GM21717 (cell line): Measurements from ENCODE around the gene KCNJ18.
"Not testable (repeated sequence)": the region's sequence is repeated elsewhere in the genome, so short reads cannot be mapped to it uniquely, and the experiment has no call there.

ENCODE experiments used
- ATAC-seq: cut with Tn5 transposase; IDR thresholded peaks from one replicate; pipeline ENCODE4 v1.9.1; 2021; ENCODE audit warnings: mild to moderate bottlenecking, moderate library complexity; ENCODE audit not compliant: unreplicated experiment

Gene KCNJ18

GRCh38 chr17:21720566-21720965 lies 28.2 kb downstream of the KCNJ18 start:
- not testable (repeated sequence) for ATAC-seq

DNA sequence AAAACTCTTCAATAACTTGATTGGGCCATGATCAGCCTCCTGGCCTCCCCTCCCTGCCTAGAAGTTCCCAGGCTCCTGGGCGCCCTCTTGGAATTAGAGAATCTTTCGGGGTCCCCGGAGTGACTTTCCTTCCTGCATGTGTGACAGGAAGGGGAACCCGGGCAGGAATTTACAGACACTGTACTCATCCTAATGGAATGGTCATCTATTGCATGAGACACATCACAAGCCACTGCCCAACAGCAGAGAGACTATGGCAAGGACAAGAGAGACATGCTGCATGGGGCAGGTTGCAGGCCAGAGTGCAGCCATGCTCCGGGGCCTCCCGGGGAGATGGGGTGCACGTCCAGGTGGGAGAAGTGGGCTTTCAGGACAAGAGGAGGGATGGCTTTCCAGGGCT lies 29.9 kb downstream of the KCNJ18 start:
- not testable (repeated sequence) for ATAC-seq

DNA sequence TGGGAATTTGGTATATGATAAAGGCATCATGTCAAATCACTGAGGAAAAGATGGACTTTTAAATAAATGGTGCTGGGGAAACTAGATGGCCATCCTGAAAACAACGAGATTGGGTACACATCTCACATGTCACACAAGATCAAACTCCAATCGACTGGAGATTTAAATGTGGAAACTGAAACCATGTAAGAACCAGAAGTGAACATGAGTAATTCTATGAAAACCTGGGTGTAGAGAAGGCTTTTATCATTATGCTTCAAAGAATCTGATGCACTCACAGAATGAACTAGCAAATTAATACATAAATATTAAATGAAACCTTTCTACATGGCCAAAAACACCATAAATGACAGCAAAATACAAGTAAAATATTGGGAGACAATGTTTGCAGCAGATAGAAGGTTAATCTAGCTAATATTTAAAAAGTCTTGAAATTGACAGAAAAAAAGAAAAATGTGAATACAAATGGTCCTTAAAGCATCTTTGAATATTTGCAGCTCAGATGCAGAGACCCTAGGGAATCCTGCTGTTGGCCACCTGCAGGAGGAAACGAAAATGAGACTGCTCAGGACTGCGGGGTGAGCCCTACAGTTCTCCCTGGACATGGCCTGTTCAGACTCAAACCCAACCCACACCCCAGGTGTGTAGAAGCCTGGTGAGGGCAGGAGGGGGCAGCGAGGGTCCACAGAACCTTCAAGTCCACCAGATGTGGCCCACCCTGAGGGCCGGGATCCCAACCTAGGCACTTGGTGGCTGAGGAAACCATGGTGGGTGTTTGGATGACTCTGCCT lies 32.1 kb downstream of the KCNJ18 start:
- ATAC-seq: not testable (repeated sequence)

DNA sequence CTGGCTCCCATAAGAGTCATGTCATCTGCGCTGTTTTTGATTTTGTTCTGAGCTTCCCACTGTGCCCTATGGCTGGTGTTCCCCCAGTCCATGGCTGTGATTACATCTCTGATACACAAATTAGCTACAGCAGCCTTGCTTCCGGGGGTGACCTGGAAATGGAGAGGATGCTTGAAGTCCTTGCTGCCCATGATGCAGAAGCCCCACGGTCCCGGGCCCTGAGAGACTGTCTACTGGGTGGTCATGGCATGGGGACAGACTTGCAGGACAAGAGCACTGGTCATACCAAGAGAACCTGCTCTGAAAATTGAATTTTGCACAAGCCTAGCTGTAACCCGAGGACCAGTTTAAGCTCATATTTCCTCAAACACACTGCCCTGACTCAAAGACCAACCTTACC lies 38.8 kb downstream of the KCNJ18 start:
- ATAC-seq: not testable (repeated sequence)

GRCh38 chr17:21733931-21734330 lies 41.6 kb downstream of the KCNJ18 start:
- ATAC-seq: not testable (repeated sequence)

GRCh38 chr17:21735814-21736213 lies 43.5 kb downstream of the KCNJ18 start:
- not testable (repeated sequence) for ATAC-seq

DNA sequence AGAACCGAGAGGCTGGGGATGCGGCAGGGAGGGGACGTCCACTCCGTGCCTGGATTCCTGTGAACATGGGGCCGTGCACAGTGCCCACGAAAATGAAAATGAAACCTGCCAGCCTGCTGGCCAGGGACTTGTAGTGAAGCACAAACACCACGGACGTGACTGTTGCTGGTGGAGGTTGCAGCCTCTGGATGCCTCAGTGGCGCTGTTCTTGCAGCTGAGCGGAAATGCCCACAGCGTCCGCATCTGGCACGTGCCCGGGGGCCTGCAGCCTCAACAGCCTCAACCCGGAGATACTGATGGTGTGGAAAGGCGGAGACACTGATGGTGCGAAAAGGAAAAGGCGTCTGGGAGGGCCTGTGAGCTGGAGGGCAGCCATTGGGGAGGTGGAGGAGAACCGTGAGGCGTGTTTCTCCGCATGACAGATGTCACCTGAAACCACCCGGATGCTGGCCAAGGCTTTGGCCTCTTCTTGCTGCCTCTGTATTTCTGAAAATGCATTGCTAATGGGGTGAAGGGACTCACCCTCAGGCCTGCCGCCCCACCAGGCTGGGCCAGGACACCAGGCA lies 44.8 kb downstream of the KCNJ18 start:
- ATAC-seq: not testable (repeated sequence)

DNA sequence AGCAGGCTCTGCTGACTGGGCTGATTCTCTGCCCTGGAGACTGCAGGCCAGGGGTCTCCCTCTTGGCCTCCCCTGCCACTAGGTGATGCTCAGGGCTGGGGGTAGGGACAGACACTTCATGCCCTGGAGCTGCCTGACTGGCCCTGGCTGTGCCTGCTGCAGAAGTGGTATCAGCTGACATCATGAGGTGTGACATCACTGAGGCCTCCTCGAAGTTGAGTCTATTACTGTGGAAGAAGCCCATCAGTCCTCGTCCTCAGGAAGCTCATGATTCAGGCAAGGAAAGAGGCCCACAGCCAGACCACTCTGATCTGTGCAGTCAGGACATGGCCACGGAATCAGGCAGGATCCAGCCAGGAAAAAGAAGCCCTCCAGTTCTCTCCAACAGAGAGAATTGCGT lies 45.9 kb downstream of the KCNJ18 start:
- ATAC-seq: not testable (repeated sequence)

DNA sequence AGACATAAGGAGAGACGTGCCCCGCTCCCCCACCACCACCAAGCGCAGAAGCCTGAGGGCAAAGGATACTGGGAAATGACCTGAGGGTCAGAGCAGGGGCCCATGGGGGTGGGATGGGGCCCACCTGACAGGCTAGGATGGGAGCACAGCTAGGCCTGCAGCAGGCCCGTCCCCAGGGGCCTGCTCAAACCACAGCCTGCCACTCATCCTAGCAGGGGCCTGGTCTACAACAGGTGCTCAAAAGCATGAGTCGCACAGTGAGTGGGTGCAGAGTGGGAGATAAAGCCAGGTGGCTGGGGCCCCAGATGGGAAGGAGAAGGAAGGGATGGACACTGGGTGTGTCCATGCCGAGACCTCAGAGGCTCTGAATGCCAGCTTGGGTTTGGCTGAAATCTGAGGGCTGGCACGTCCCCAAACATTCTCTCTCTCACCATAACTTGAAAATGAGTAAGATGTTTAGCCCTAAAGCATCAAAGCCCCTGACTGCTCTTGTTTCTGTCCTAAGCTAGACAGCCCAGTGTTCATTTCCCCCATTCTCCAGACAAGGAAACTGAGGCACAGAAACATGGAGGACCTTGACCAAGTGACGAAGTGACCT lies 46.7 kb downstream of the KCNJ18 start:
- not testable (repeated sequence) for ATAC-seq

DNA sequence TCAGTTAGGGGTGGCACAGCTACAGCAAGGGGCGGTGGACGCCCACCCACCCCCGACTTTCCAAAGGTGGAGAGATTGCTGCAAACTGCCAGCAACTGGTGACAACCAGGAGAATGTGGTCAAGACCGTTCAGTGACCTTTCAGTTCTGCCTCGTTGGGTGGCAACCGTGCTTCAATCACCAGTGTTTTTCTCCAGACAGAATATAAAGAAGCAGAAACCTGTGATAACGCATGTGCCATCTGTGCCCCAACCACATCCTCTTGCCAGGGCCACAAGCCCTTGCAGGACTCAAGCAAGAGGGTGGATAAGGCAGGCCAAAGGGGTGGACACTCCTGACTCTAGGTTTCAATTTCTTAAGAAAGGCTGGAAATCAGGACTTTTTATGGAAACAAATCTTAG lies 47.2 kb downstream of the KCNJ18 start:
- ATAC-seq: not testable (repeated sequence)

- not testable (repeated sequence) for ATAC-seq
Measured at GRCh38 chr17:21740836-21741235, 48.5 kb downstream of the KCNJ18 start.

DNA sequence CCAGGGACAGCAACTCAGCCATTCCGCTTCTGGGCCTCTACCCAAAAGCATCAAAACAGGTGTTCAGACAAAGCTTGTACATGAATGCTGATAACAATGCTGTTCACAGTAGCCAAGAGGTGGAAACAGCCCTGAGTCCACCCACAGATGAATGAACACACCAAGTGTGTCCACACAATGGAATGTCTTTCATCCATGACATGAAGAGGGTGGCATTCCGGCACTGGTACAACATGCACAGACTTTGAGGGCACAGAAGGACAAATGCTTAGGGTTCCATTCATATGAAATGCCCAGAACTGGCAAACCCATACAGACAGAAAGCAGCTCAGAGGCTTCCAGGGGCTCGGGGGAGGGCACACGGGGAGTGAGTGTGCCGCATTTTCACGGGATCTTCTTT lies 49.2 kb downstream of the KCNJ18 start:
- ATAC-seq: not testable (repeated sequence)

- ATAC-seq: no peak
Measured at GRCh38 chr17:21742326-21742725, 50.0 kb downstream of the KCNJ18 start.

DNA sequence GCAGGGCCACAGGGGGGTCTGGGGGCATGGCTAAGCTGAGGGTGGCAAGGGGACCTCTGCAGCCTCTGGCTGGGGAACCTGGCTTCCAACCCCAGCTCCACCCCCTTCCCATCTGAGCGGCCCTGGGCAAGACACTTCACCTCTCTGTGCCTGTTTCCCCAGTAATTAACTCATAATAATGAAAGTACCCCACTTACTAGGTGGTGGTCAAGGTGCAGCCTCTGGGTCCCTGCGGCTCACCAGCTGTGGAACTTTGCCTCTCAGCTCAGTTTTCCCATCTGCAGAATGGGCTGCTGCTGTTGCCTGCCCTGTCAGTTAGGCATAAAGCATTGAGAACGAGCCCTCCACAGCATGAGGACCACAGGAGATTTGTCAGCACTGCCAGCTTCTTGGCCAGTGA lies 51.8 kb downstream of the KCNJ18 start:
- ATAC-seq: not testable (repeated sequence)

GRCh38 chr17:21744621-21745020 lies 52.3 kb downstream of the KCNJ18 start:
- ATAC-seq: not testable (repeated sequence)

- not testable (repeated sequence) for ATAC-seq
Measured at GRCh38 chr17:21745385-21746054, 53.2 kb downstream of the KCNJ18 start.

DNA sequence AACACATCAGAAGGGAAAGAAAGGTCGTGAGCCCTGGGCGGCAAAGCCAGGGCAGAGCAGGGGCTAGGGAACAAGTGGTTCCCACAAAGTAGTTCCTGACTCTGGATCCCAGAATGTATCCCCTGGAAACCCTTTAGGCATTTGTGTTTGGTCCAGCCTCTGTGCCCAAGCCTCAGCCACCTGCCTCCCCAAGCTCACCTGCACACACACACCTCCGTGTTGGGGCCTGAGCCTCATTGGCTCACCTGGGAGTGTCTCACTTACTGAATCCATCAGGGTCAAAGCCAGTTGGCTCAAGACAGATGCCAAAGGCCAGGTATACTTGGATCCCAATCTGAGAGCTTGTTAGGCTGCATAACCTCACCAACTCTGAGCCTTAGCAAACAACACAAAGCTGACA lies 54.1 kb downstream of the KCNJ18 start:
- ATAC-seq: not testable (repeated sequence)

DNA sequence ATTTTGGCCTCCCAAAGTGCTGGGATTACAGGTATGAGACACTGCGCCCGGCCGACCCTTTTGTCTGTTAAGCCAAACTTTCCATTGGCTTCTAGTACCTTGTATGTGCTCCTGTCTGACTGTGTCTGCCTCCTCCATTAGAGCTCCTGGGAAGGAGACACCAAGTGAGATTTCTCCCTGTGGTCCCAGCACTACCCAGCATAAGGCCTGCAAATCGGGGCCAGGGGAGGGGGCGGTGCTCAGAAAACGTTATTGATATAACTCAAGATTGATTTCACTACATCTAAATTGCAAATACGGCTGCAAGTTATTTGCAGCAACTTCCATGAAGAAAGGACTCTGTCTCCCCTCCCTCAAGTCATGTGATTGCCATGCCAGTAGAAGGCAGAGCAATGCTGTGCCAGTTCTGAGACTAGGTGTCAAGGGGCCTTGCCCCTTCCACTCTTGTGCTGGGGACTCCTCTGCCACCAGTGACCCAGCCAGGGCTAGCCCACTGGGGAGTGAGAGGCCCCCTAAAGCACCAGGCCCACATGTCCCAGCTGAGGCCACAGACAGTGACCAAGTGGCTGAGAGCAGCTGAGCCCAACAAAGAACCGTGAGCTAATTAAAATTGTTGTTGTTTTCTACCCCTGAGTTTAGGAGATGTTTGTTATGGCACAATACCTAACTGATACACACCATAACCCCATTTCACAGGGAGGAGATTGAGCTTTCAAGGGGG lies 55.0 kb downstream of the KCNJ18 start:
- not testable (repeated sequence) for ATAC-seq

- not testable (repeated sequence) for ATAC-seq
Measured at GRCh38 chr17:21748686-21749085, 56.4 kb downstream of the KCNJ18 start.

GRCh38 chr17:21749696-21750531 lies 57.6 kb downstream of the KCNJ18 start:
- not testable (repeated sequence) for ATAC-seq
